OCI-LY7 (cell line): ENCODE measurements around the gene CDC42BPB.

Experiments used
- CTCF ChIP-seq: fragments of 200-600 bp; sonication (generic); conservative IDR thresholded peaks from 2 replicates; pipeline ENCODE4 v1.5.1; 2014; ENCODE audit warnings: mild to moderate bottlenecking, antibody characterized with exemption, low read length, moderate library complexity, mixed read lengths
- EZH2phosphoT487 ChIP-seq: fragments of 200-600 bp; sonication (generic); IDR thresholded peaks from 2 replicates; pipeline ENCODE4 v1.6.1; 2018; ENCODE audit warnings: low read depth, borderline replicate concordance, mild to moderate bottlenecking, mixed run types, antibody characterized with exemption, low read length, moderate library complexity, mixed read lengths

DNA sequence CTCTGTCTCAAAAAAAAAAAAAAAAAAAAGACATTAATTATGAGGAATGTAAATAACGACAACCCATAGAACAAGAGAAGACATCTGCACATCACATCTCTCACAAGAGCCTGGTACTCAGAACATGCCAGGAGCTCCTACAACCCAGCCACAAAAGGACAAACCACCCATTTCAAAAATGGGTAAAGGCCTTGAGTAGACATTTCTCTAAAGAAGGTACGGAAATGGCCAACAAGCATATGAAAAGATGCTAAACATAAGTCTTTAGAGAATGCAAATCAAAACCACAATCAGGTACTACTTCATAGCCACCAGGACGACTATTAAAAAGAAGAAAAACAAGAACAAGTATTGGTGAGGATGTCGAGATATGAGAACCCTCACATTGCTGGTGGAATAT lies 121.6 kb downstream of the CDC42BPB start:
- TF ChIP-seq CTCF (no peak), EZH2phosphoT487 (no peak)
